GM13977 (cell line): ENCODE data around the gene FZD2.

ENCODE experiments used
- DNase-seq: peaks from one replicate; pipeline ENCODE4 v3.0.0; 2012; ENCODE audit warnings: low spot score
- in situ Hi-C: fragments of 300-500 bp; cut with MboI; formaldehyde crosslinking; loops from one replicate; pipeline ENCODE4 v1.12.0; 2022; ENCODE audit warnings: low sequenced_read_pairs, low pct_unique_long_range_greater_than_20kb, mixed read lengths, inconsistent platforms; ENCODE audit not compliant: unreplicated experiment
- TF ChIP-seq, protein P1 (sequence below): IDR thresholded peaks from 2 replicates; pipeline ENCODE4 v1.5.1; 2012; ENCODE audit warnings: mild to moderate bottlenecking, control low read depth; ENCODE audit not compliant: insufficient read depth; ENCODE audit errors: extremely low read depth, missing control alignments

Gene FZD2

DNA sequence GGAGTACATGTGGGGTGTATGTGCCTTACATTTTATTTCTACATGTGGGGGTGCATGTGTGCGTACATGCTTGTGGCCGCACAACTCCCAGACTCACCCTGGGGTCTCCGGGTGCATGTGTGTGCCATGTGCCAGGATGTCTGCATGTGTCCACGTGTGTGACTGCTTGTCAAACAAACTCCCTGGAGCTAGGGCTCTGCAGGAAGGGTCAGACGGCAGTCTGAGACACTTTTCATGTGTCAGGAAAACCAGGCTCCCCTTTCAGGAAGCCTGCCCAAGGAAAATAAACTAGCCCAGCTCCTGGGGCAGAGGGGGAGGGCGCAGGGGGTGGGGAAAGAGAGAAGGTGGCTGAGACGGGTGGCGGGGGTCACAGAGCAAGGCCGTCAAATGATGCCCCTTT is 44.7 kb downstream of the FZD2 start:
- TF ChIP-seq, protein P1, sequence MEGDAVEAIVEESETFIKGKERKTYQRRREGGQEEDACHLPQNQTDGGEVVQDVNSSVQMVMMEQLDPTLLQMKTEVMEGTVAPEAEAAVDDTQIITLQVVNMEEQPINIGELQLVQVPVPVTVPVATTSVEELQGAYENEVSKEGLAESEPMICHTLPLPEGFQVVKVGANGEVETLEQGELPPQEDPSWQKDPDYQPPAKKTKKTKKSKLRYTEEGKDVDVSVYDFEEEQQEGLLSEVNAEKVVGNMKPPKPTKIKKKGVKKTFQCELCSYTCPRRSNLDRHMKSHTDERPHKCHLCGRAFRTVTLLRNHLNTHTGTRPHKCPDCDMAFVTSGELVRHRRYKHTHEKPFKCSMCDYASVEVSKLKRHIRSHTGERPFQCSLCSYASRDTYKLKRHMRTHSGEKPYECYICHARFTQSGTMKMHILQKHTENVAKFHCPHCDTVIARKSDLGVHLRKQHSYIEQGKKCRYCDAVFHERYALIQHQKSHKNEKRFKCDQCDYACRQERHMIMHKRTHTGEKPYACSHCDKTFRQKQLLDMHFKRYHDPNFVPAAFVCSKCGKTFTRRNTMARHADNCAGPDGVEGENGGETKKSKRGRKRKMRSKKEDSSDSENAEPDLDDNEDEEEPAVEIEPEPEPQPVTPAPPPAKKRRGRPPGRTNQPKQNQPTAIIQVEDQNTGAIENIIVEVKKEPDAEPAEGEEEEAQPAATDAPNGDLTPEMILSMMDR, result no peak
- no peak for DNase-seq
- in situ Hi-C loops, result no loop called here

DNA sequence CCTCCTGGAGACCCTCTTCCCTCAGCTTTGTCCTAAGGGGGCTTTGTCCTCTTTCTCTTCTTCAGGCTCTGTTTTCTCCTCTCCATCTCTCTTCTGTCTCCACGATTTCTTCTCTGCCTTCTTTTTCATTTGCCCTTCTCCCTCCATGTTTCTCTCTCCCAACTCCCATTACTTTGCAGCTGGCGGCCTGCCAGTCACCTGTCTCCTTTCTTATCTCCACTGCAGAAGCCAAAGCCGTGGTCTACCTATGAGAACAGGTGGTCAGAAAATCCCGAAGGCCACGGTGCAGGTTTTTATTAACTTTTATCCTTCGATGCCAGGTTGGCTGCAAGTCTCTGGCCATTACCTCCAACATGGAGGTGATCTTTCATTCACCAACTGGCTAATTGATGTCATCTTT is 45.1 kb downstream of the FZD2 start:
- in situ Hi-C loops, result no loop called here
- DNase-seq, result no peak
- TF ChIP-seq, protein P1, result no peak

DNA sequence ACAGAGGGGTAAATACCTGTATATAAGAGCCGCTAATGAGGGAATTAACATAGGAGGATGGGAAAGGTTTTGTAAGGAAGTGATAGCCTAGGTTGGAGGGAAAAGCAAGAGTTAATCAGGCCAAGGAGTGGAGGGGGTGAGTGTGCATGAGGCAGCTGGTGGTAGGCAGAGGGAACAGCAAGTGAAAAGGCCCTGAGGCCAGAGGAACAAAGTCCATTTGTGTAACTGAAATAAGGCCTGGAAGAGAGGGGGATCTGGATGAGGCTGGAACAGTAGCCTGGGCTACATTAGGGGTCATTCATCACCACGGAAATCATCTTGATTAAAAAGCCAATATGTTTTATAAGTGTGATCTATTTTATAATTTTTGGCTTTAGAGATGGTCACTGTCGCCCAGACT is 45.7 kb downstream of the FZD2 start:
- TF ChIP-seq, protein P1, result no peak
- in situ Hi-C loops, result no loop called here
- DNase-seq, result no peak

DNA sequence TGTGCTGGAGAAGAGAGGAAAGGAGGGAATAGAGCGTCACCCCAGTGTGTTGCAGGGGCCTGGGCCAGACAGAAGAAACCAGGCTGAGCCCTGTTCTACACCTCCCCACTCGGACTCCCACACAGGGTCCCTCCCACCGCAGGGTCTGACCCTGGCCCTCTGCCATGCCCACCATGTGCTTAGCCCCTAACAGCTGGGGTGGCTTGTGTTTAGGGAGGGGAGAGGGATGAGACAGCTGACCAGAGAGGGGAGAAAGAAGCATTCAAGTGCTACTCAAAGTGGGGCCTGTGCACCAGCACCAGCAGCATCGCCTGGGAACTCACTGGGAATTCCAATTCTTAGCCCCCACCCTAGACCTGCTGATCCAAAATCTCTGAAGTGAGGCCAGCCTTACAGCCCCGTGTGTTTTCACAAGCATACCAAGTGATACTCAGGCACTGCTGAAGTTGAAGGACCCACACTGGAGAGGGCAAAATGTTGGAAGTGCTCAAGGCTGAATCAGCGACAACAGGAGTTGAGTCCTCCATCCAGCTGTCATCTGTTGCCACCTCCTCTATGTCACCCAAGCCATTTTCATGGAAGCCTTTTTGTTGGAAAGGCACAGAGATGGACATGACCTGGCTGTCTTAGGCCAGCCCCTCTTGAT is 47.0 kb downstream of the FZD2 start:
- no peak for DNase-seq
- in situ Hi-C loops, result no loop called here
- TF ChIP-seq, protein P1, result no peak

DNA sequence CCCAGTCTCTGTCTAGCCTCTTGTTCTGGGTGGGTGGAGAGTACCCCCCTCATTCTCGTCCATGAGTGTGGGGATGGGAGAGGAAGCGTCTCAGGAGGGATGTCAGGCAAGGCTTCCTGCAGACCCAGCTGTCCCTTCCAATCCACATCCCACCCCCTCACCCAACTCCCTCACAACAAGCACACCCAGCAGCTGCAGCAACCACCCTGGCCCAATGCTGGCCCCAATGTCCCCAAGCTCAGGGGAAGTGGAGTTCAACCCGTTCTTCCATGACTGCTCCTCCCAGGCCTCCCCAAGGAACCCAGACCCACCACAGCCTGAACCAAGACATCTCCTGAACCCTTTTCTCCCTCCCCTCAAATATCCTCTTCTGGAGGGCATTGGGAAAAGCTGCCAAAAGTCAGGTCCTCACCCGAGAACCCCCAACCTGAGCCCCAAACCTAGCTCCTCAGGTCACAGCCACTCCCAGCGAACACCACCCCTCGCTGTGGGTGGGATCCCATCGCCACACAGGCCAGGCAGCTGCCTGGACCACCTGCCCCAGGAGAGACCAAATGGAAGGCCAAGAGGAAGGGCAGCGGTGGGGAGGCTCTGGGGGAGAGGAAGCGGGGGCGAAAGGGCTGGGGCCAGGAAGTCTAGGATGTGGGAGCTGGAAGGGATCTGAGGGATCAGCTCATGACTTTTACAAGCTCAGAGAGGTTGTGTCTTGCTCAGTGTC is 47.6 kb downstream of the FZD2 start:
- DNase-seq, result no peak
- in situ Hi-C loops, result no loop called here
- TF ChIP-seq, protein P1, result no peak

DNA sequence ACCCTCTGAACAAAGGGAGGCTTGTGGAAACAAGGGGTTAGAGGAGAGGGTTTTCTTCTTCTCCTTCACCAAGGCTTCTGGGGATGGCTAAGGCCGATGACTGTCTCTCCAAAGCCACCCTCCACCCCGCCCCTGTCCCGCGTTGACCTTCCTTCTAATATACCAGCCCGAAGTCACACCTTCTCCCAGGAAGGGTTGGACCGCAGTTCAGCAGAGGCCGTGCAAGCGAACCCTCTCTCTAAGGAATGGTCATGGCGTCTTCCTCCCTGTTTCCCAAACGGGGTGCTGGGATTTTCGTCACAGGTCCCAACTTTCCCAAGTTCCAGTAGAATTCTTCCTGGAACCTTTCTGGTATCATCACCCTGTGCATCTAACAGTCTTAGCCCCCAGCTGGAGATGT is 49.4 kb downstream of the FZD2 start:
- in situ Hi-C loops, result no loop called here
- TF ChIP-seq, protein P1, result no peak

More for the DNA sequence above, 49.4 kb downstream of the FZD2 start:
- DNase-seq, result no peak
